WI38 (cell line): ENCODE results near the gene LMF2.

Experiments
- H3K4me3 ChIP-seq: 2 replicates; pipeline ENCODE4 v1.5.1; 2011; ENCODE audit warnings: low read depth, mild to moderate bottlenecking, control low read depth, low read length
- CTCF ChIP-seq: IDR thresholded peaks from 2 replicates; pipeline ENCODE4 v1.5.1; 2012; ENCODE audit warnings: low read depth, mild to moderate bottlenecking, control low read depth, low read length

The LMF2 gene

GRCh38 chr22:50461979-50462540 is 45.4 kb downstream of the LMF2 start:
- TF ChIP-seq CTCF = no peak
- no peak overlapping the region for H3K4me3 ChIP-seq

GRCh38 chr22:50461536-50461935 is 46.0 kb downstream of the LMF2 start:
- TF ChIP-seq CTCF = no peak
- no peak overlapping the region for H3K4me3 ChIP-seq

- no peak for TF ChIP-seq CTCF
- no peak overlapping the region for H3K4me3 ChIP-seq
Observed at GRCh38 chr22:50460938-50461337, 46.6 kb downstream of the LMF2 start.

GRCh38 chr22:50459496-50460140 is 47.9 kb downstream of the LMF2 start:
- no peak for TF ChIP-seq CTCF
- H3K4me3 ChIP-seq = no peak overlapping the region

GRCh38 chr22:50459016-50459415 is 48.5 kb downstream of the LMF2 start:
- H3K4me3 ChIP-seq = no peak overlapping the region
- TF ChIP-seq CTCF = no peak

GRCh38 chr22:50456466-50457234 is 50.9 kb downstream of the LMF2 start:
- no peak for TF ChIP-seq CTCF

GRCh38 chr22:50456026-50456425 is 51.5 kb downstream of the LMF2 start:
- H3K4me3 ChIP-seq = no peak overlapping the region
- TF ChIP-seq CTCF = no peak

More at GRCh38 chr22:50456466-50457234, 50.9 kb downstream of the LMF2 start:
- no peak overlapping the region for H3K4me3 ChIP-seq
